DND-41 (cell line): ENCODE measurements around the gene MIAT.

ENCODE experiments used
- ATAC-seq: fragments of 200-7000 bp; cut with Tn5 transposase; 3 replicates; pipeline ENCODE4 v1.9.1; 2021; ENCODE audit warnings: low read depth; ENCODE audit not compliant: insufficient read depth
- DNase-seq: peaks from one replicate; pipeline ENCODE4 v3.0.0-alpha.2; 2020
- H2AFZ ChIP-seq: 2 replicates; pipeline ENCODE4 v1.6.0; 2012; ENCODE audit warnings: low read depth, low read length
- H3K27ac ChIP-seq: 2 replicates; pipeline ENCODE4 v1.5.1; 2012; ENCODE audit warnings: low read length, inconsistent platforms
- H3K27me3 ChIP-seq: fragments of 200-600 bp; sonication (generic); 2 replicates; pipeline ENCODE4 v1.6.0; 2012; ENCODE audit warnings: low read length, mild to moderate bottlenecking, inconsistent platforms; ENCODE audit not compliant: insufficient read depth, poor library complexity
- H3K36me3 ChIP-seq: 2 replicates; pipeline ENCODE4 v1.5.1; 2012; ENCODE audit warnings: low read length, inconsistent platforms; ENCODE audit not compliant: insufficient read depth
- H3K4me1 ChIP-seq: 2 replicates; pipeline ENCODE4 v1.5.1; 2012; ENCODE audit warnings: mild to moderate bottlenecking, low read length; ENCODE audit not compliant: insufficient read depth
- H3K4me2 ChIP-seq: 2 replicates; pipeline ENCODE4 v1.6.0; 2012; ENCODE audit warnings: mild to moderate bottlenecking, moderate library complexity, low read length, inconsistent platforms; ENCODE audit not compliant: insufficient read depth
- H3K4me3 ChIP-seq, 2 experiments: fragments of 200-600 bp in 1 of 2; shearing (Covaris generic) in 1 of 2; 2 replicates each; pipeline ENCODE4 v1.5.1; 2012 to 2016; ENCODE audit warnings: inconsistent platforms in 2 of 2, low read length in 2 of 2, mild to moderate bottlenecking in 2 of 2, low read depth in 1 of 2, moderate library complexity in 1 of 2
- H3K79me2 ChIP-seq: 2 replicates; pipeline ENCODE4 v1.6.0; 2012; ENCODE audit warnings: low read length, inconsistent platforms; ENCODE audit not compliant: insufficient read depth
- H3K9ac ChIP-seq: 2 replicates; pipeline ENCODE4 v1.6.0; 2012; ENCODE audit warnings: low read depth, mild to moderate bottlenecking, inconsistent platforms, low read length, moderate library complexity
- H3K9me3 ChIP-seq: 2 replicates; pipeline ENCODE4 v1.5.1; 2012; ENCODE audit warnings: low read length, moderate library complexity, mild to moderate bottlenecking, inconsistent platforms; ENCODE audit not compliant: insufficient read depth, severe bottlenecking
- H4K20me1 ChIP-seq: 2 replicates; pipeline ENCODE4 v1.6.0; 2012; ENCODE audit warnings: low read length; ENCODE audit not compliant: insufficient read depth
- CTCF ChIP-seq: IDR thresholded peaks from 2 replicates; pipeline ENCODE4 v1.5.1; 2012; ENCODE audit warnings: borderline replicate concordance, low read length, moderate library complexity, mild to moderate bottlenecking; ENCODE audit not compliant: poor library complexity, severe bottlenecking; ENCODE audit errors: extremely low read depth
- EZH2 ChIP-seq: IDR thresholded peaks from 3 replicates; pipeline ENCODE4 v1.6.1; 2012; ENCODE audit warnings: borderline replicate concordance, low read depth, mild to moderate bottlenecking, moderate library complexity, low read length, inconsistent platforms; ENCODE audit not compliant: severe bottlenecking

Gene MIAT

DNA sequence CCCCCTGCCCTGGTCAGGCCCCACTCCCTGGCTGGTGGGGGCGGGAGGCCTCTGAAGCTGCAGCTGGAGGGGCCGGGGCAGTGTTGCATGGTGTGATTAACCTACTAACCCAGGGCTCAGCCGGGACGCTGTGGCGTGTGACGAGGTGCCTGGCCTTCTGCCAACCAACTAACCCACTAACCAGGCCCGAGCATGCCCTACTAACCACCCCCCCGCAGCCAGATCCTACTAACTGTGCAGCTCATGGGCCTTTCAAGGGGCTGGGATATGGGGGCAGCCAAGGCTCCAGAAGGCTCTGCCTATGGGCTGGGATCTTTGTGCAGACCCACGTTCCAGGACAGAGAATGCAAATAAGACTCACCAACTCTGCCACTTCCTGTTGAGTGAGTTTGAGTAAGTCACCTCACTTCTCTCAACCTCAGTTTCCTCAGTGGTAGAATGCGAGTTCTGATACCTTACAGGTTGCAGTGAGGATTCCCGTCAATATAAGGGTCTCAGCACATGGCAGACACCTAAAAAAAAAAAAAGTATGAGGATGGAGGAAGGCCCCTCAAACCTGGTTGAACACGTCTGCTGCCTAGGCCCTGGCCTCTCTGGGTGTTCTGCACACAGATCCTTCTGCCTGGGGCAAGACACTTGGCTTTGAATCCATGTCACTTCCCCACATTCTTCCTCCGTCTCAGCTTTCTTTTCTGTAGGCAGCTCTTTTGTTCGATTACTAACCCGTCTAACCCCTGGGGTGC lies 14.1 kb downstream of the MIAT start:
- peak overlapping the region; percentile 92 for H3K27ac ChIP-seq
- peak; percentile 34 for DNase-seq
- peaks cover 12% of the 10 kb centered on the region; the same call in 1 of the 2 replicates for H4K20me1 ChIP-seq
- H3K27me3 ChIP-seq: no peaks in the 10 kb centered on the region
- H3K9me3 ChIP-seq: no peaks in the 10 kb centered on the region
- H3K36me3 ChIP-seq: peaks cover 22% of the 10 kb centered on the region
- no peak for TF ChIP-seq CTCF
- no peak for TF ChIP-seq EZH2
- H2AFZ ChIP-seq: peak overlapping the region; percentile 88
- ATAC-seq: no peak
- peaks cover 35% of the 10 kb centered on the region for H3K79me2 ChIP-seq
- H3K9ac ChIP-seq: peak overlapping the region; percentile 99; the same call in 1 of the 2 replicates
- H3K4me3 ChIP-seq: no peak overlapping the region
- no peak overlapping the region for H3K4me2 ChIP-seq
- peaks cover 44% of the 10 kb centered on the region for H3K4me1 ChIP-seq

DNA sequence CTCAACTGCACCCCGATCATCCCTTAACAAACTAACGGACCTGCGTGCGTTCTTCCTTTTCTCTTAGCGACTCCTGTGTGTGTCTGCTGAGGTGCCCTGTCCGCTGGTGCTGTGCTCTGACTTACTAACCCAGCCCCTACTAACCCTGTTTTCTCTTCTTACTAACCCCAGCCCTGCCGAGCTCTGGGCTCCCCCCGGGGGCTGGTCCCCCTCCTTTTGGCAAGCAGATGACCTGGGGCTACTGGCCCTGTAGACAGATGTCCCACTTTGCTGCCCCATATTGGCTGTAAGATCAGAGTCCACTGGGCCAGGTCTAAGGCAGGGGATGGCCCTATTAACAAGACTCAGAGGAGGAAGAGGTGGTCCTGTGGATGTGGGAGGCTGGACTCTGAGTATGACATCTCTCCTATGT lies 14.7 kb downstream of the MIAT start:
- TF ChIP-seq EZH2: no peak
- H3K9ac ChIP-seq: peak overlapping the region; percentile 99
- no peaks in the 10 kb centered on the region for H3K9me3 ChIP-seq
- H3K4me1 ChIP-seq: peaks cover 44% of the 10 kb centered on the region
- H3K79me2 ChIP-seq: peaks cover 38% of the 10 kb centered on the region
- H2AFZ ChIP-seq: peak overlapping the region; percentile 88
- peak overlapping the region; percentile 92 for H3K27ac ChIP-seq
- no peaks in the 10 kb centered on the region for H3K27me3 ChIP-seq
- peak overlapping the region; percentile 99 for H3K4me2 ChIP-seq
- H4K20me1 ChIP-seq: peaks cover 12% of the 10 kb centered on the region; the same call in 1 of the 2 replicates
- H3K36me3 ChIP-seq: peaks cover 22% of the 10 kb centered on the region
- DNase-seq: no peak
- H3K4me3 ChIP-seq: peak overlapping the region in 1 of 2 experiments; percentile 99; a peak in 2 of 4 replicates
- no peak; the same call in 1 of the 3 replicates for ATAC-seq

- TF ChIP-seq CTCF (peak; percentile 70), EZH2 (no peak)
- Histone ChIP-seq H3K9me3 (no peaks in the 10 kb centered on the region), H3K4me3 (peak overlapping the region; percentile 99), H3K4me1 (peaks cover 46% of the 10 kb centered on the region), H3K79me2 (peaks cover 46% of the 10 kb centered on the region), H3K9ac (peak overlapping the region; percentile 99), H4K20me1 (peaks cover 20% of the 10 kb centered on the region), H2AFZ (peak overlapping the region; percentile 88), H3K36me3 (peaks cover 22% of the 10 kb centered on the region), H3K4me2 (peak overlapping the region; percentile 99), H3K27me3 (no peaks in the 10 kb centered on the region), H3K27ac (peak overlapping the region; percentile 92)
- ATAC-seq (peak; percentile 84), DNase-seq (peak; percentile 97)
These were observed 15.4 kb downstream of the MIAT start for GRCh38 chr22:26672590-26673468.
